Right cardiac atrium (tissue), 5 donors: Measurements from ENCODE around the gene ROBO1. TPM values are rescaled to one million over a fixed set of nuclear protein-coding genes. Genes with fewer than 3 reads are reported as not detected.

ENCODE experiments used
- ATAC-seq, 2 donors: fragments of 200-7000 bp; cut with Tn5 transposase; one replicate each; pipeline versions ENCODE4 v1.8.0 to v1.9.1; 2020; ENCODE audit warnings: moderate library complexity in 2 of 2, mild to moderate bottlenecking in 1 of 2
- DNase-seq, 3 donors: peaks; one replicate each; pipeline ENCODE4 v3.0.0-alpha.2; 2020
- H3K27ac ChIP-seq: one replicate; pipeline ENCODE4 v1.5.1; 2013; ENCODE audit warnings: mild to moderate bottlenecking, low read length, control low read depth, moderate library complexity
- H3K27me3 ChIP-seq: one replicate; pipeline ENCODE4 v1.6.1; 2013; ENCODE audit not compliant: control insufficient read depth, insufficient read depth
- H3K4me1 ChIP-seq: one replicate; pipeline ENCODE4 v1.6.1; 2013; ENCODE audit warnings: low read length; ENCODE audit not compliant: control insufficient read depth, insufficient read depth
- H3K4me3 ChIP-seq: one replicate; pipeline ENCODE4 v1.5.1; 2013; ENCODE audit warnings: low read length, control low read depth
- H3K9me3 ChIP-seq: one replicate; pipeline ENCODE4 v1.6.1; 2013; ENCODE audit warnings: low read length; ENCODE audit not compliant: control insufficient read depth
- WGBS: extraction: QIAGEN DNeasy Blood & Tissue Kit; methylation state at CpG from one replicate; pipeline ENCODE4 v1.1.7; 2013; 5-methylcytosine and 5-hydroxymethylcytosine counted together
- intact Hi-C, 4 donors: fragments of 100-400 bp; cut with DNase I; formaldehyde crosslinking; loops; one replicate each; pipeline versions ENCODE4 v1.11.0 to v1.14.0; 2022 to 2023
- polyA plus RNA-seq: library from polyadenylated mRNA; stranded (reverse); fragments of 200-250 nt; gene quantifications from one replicate; pipeline ENCODE4 v1.2.3, GENCODE V29; 2013
- total RNA-seq, 4 donors: library from RNA; stranded (reverse); fragmentation: NEBNext Ultra II Directional; extraction: Animal tissue kit (Norgen Biotek cat#: 25700); gene quantifications; one replicate each; pipeline ENCODE4 v1.2.1, GENCODE V29; 2021
- donor health status: healthy with polysubstance abuse.
- donor health status: DM: no; HTN: yes; CAD: no.
- donor health status: DM: no; HTN: no; CAD: no.
- donor health status: DM: no; HTN: yes; CAD: no; lungs with severe emphysema.
- donor health status: DM: yes; HTN: yes; CAD: no.

The ROBO1 gene
- total and polyA plus RNA-seq, 5 donors = 5.5 to 16.2 (median 13.5) TPM

- WGBS = 56% methylated on average over 4 of the region's 4 CpGs
- no peak overlapping the region for H3K4me3 ChIP-seq
- no peak for ATAC-seq
- no peak for DNase-seq
- H3K4me1 ChIP-seq = no peaks in the 10 kb centered on the region
- H3K27ac ChIP-seq = no peak overlapping the region
- no peaks in the 10 kb centered on the region for H3K27me3 ChIP-seq
- intact Hi-C loops = no loop called here
- no peaks in the 10 kb centered on the region for H3K9me3 ChIP-seq
Observed at GRCh38 chr3:79066481-79066880, 701.3 kb downstream of the ROBO1 start.

- Histone ChIP-seq H3K27me3 (no peaks in the 10 kb centered on the region), H3K4me3 (no peak overlapping the region), H3K9me3 (no peaks in the 10 kb centered on the region), H3K4me1 (no peaks in the 10 kb centered on the region), H3K27ac (no peak overlapping the region)
- WGBS = 68% methylated on average over 2 of the region's 2 CpGs
- intact Hi-C loops = no loop called here
- ATAC-seq (no peak), DNase-seq (no peak)
Observed at GRCh38 chr3:79063624-79064023, 704.2 kb downstream of the ROBO1 start.

DNA sequence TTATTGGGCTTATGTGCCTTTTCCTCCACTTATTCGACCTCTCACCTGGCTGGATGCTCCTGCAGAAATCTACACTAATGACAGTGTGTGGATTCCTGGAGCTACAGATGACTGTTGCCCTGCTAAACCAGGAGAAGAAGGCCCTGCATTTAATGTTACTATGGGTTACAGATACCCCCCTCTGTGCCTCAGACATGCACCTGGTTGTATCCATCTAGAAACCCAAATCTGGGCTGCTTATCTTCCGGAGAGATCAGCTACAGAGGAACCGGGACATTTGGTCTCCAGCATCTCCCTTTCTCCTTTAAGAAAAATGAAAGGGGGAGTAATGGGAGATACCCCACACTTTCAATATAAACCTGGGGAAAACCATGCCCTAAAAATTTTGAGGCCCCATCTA lies 710.0 kb downstream of the ROBO1 start:
- intact Hi-C loops = no loop called here
- no peaks in the 10 kb centered on the region for H3K9me3 ChIP-seq
- no peaks in the 10 kb centered on the region for H3K27me3 ChIP-seq
- H3K27ac ChIP-seq = no peak overlapping the region
- no peak for DNase-seq
- no peak overlapping the region for H3K4me3 ChIP-seq
- no peaks in the 10 kb centered on the region for H3K4me1 ChIP-seq
- WGBS = 81% methylated on average over 3 of the region's 3 CpGs
- ATAC-seq = no peak

- no peaks in the 10 kb centered on the region for H3K27me3 ChIP-seq
- H3K27ac ChIP-seq = no peak overlapping the region
- DNase-seq (no peak), ATAC-seq (no peak)
- intact Hi-C loops = no loop called here
- H3K4me1 ChIP-seq = no peaks in the 10 kb centered on the region
- WGBS = 80% methylated on average over 7 of the region's 7 CpGs
- no peaks in the 10 kb centered on the region for H3K9me3 ChIP-seq
- H3K4me3 ChIP-seq = no peak overlapping the region
Observed at GRCh38 chr3:79056498-79056897, 711.3 kb downstream of the ROBO1 start.

GRCh38 chr3:79052054-79052681 lies 715.6 kb downstream of the ROBO1 start:
- intact Hi-C loops = no loop called here
- DNase-seq (no peak), ATAC-seq (no peak)
- H3K4me3 ChIP-seq = no peak overlapping the region
- no peak overlapping the region for H3K27ac ChIP-seq
- H3K27me3 ChIP-seq = no peaks in the 10 kb centered on the region
- H3K4me1 ChIP-seq = no peaks in the 10 kb centered on the region
- 94% methylated on average over 9 of the region's 9 CpGs for WGBS
- no peaks in the 10 kb centered on the region for H3K9me3 ChIP-seq

- Histone ChIP-seq H3K9me3 (no peaks in the 10 kb centered on the region), H3K27me3 (no peaks in the 10 kb centered on the region), H3K4me1 (no peaks in the 10 kb centered on the region), H3K4me3 (no peak overlapping the region), H3K27ac (no peak overlapping the region)
- no peak for DNase-seq
- intact Hi-C loops = no loop called here
- WGBS = 86% methylated on average over 4 of the region's 4 CpGs
- no peak for ATAC-seq
Observed at GRCh38 chr3:79047581-79047980, 720.2 kb downstream of the ROBO1 start.

GRCh38 chr3:79041621-79042020 lies 726.2 kb downstream of the ROBO1 start:
- H3K27ac ChIP-seq = no peak overlapping the region
- no peak overlapping the region for H3K4me3 ChIP-seq
- intact Hi-C loops = no loop called here
- H3K4me1 ChIP-seq = no peaks in the 10 kb centered on the region
- no peak for DNase-seq
- ATAC-seq = no peak
- no peaks in the 10 kb centered on the region for H3K9me3 ChIP-seq
- no peaks in the 10 kb centered on the region for H3K27me3 ChIP-seq

DNA sequence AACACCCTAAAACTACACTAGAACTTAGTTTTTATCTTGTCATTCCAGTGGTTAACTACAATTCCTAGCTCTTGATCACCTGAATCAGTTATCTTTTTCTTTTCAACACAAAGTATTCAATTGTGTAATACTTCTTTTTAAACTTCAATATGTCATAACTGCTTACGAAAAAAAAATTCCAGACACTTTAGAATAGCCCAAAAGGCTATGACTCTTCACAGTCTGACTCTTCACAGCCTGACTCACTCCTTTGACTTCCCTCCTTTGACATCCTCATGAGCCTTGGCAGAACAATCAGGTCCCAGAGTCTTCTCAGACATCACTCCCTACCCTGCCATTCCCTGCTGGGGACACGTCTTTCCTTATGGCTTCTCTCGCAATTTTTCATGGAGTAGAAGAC lies 727.1 kb downstream of the ROBO1 start:
- ATAC-seq = no peak
- no peaks in the 10 kb centered on the region for H3K9me3 ChIP-seq
- no peaks in the 10 kb centered on the region for H3K4me1 ChIP-seq
- H3K4me3 ChIP-seq = no peak overlapping the region
- H3K27ac ChIP-seq = no peak overlapping the region
- 75% methylated on average over 3 of the region's 3 CpGs for WGBS
- H3K27me3 ChIP-seq = no peaks in the 10 kb centered on the region
- DNase-seq = no peak
- intact Hi-C loops = no loop called here

GRCh38 chr3:79040091-79040490 lies 727.7 kb downstream of the ROBO1 start:
- 89% methylated on average over 6 of the region's 6 CpGs for WGBS

DNA sequence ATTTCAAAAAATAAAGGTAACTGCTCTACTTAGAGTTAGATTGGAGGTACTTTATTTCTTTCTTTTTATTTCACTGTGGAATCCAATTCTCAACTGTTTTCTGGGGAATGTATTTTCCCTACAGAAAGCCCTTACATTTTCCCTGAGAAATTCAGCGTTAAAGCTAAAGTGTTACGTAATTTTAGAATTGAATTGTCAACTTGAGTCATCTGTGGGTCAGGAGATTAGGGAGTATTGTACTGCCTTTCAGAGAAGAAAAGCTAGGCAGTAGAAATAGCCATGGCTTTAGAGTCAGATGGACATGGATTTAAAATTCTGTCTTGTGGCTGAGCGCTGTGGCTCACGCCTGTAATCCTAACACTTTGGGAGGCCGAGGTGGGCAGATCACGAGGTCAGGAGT lies 728.6 kb downstream of the ROBO1 start:
- H3K4me3 ChIP-seq = no peak overlapping the region
- intact Hi-C loops = no loop called here
- ATAC-seq (no peak), DNase-seq (no peak)
- no peaks in the 10 kb centered on the region for H3K4me1 ChIP-seq
- no peak overlapping the region for H3K27ac ChIP-seq
- no peaks in the 10 kb centered on the region for H3K9me3 ChIP-seq
- WGBS = 88% methylated on average over 6 of the region's 6 CpGs
- H3K27me3 ChIP-seq = no peaks in the 10 kb centered on the region

More at GRCh38 chr3:79040091-79040490, 727.7 kb downstream of the ROBO1 start:
- Histone ChIP-seq H3K4me1 (no peaks in the 10 kb centered on the region), H3K4me3 (no peak overlapping the region), H3K27ac (no peak overlapping the region), H3K9me3 (no peaks in the 10 kb centered on the region), H3K27me3 (no peaks in the 10 kb centered on the region)
- DNase-seq (no peak), ATAC-seq (no peak)
- intact Hi-C loops = no loop called here

GRCh38 chr3:79038636-79039035 lies 729.2 kb downstream of the ROBO1 start:
- Histone ChIP-seq H3K27me3 (no peaks in the 10 kb centered on the region), H3K9me3 (no peaks in the 10 kb centered on the region), H3K4me1 (no peaks in the 10 kb centered on the region), H3K4me3 (no peak overlapping the region), H3K27ac (no peak overlapping the region)
- DNase-seq (no peak), ATAC-seq (no peak)
- WGBS = 91% methylated on average over 1 of the region's 1 CpG
- intact Hi-C loops = no loop called here

DNA sequence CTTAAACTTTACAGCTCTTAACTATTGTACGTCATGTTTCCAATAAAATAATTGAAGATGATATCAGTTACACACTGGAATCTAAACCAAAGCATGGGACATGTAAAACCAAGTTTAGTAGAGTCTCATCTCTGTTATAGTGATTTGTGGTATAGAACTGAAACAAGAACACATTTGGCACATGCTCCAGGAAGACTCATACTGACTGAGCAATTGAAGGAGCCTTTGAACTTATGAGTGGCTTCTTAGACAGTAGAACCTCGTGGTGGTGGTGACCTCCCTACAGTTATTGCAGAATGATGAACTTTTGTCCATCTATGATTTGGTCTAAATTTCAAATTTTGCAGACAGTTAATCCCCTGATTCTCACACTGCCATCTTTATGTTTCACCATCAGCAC lies 729.7 kb downstream of the ROBO1 start:
- H3K9me3 ChIP-seq = no peaks in the 10 kb centered on the region
- intact Hi-C loops = no loop called here
- no peaks in the 10 kb centered on the region for H3K4me1 ChIP-seq
- no peak overlapping the region for H3K4me3 ChIP-seq
- ATAC-seq = no peak
- 68% methylated on average over 2 of the region's 2 CpGs for WGBS
- DNase-seq = no peak
- H3K27me3 ChIP-seq = no peaks in the 10 kb centered on the region
- no peak overlapping the region for H3K27ac ChIP-seq
